SU-DHL-6 (cell line): ENCODE data around the gene TMC6.
A peak's percentile ranks its signal among the peaks of the same experiment; 100 is the strongest.
"Not testable (repeated sequence)": the region's sequence is repeated elsewhere in the genome, so short reads cannot be mapped to it uniquely, and the experiment has no call there.

Source experiments
- H2AFZ ChIP-seq: fragments of 200-600 bp; sonication (generic); 2 replicates; pipeline ENCODE4 v1.6.1; 2014; ENCODE audit warnings: low read depth, mild to moderate bottlenecking, moderate library complexity, mixed read lengths, antibody characterized with exemption, low read length; ENCODE audit not compliant: severe bottlenecking
- H3F3A ChIP-seq: fragments of 200-600 bp; shearing (Covaris generic); 2 replicates; pipeline ENCODE4 v1.6.0; 2016; ENCODE audit warnings: antibody characterized with exemption, mild to moderate bottlenecking; ENCODE audit not compliant: insufficient read depth
- H3K27ac ChIP-seq: fragments of 200-600 bp; sonication (generic); 2 replicates; pipeline ENCODE4 v1.5.1; 2016; ENCODE audit warnings: low read depth, mild to moderate bottlenecking, low read length, moderate library complexity, mixed read lengths
- H3K27me3 ChIP-seq: fragments of 200-600 bp; sonication (generic), shearing (Covaris generic); 2 replicates; pipeline ENCODE4 v1.6.0; 2014; ENCODE audit warnings: mild to moderate bottlenecking, low read length
- H3K36me3 ChIP-seq: fragments of 200-600 bp; sonication (generic); 2 replicates; pipeline ENCODE4 v1.6.1; 2014; ENCODE audit warnings: mild to moderate bottlenecking, low read length, mixed read lengths
- H3K4me2 ChIP-seq: fragments of 300-600, 200-600 bp; shearing (Covaris generic), sonication (generic); 2 replicates; pipeline ENCODE4 v1.6.0; 2014; ENCODE audit warnings: low read length, low read depth, mild to moderate bottlenecking; ENCODE audit not compliant: poor library complexity, severe bottlenecking
- H3K4me3 ChIP-seq: fragments of 200-600 bp; sonication (generic); 2 replicates; pipeline ENCODE4 v1.5.1; 2014; ENCODE audit warnings: antibody characterized with exemption, low read length, mild to moderate bottlenecking, mixed read lengths; ENCODE audit not compliant: insufficient read depth, poor library complexity, severe bottlenecking
- H3K79me2 ChIP-seq: fragments of 200-600 bp; sonication (generic); 2 replicates; pipeline ENCODE4 v1.6.1; 2014; ENCODE audit warnings: mild to moderate bottlenecking, low read length, moderate library complexity; ENCODE audit not compliant: insufficient read depth
- H3K9ac ChIP-seq: fragments of 200-600 bp; sonication (generic); 2 replicates; pipeline ENCODE4 v1.7.0; 2014; ENCODE audit warnings: mild to moderate bottlenecking, low read length
- H3K9me2 ChIP-seq: fragments of 200-600 bp; sonication (generic); replicated peaks from 2 replicates; pipeline ENCODE4 v1.6.1; 2014; ENCODE audit warnings: low read length; ENCODE audit not compliant: insufficient read depth
- H3K9me3 ChIP-seq: fragments of 200-600 bp; sonication (generic); 2 replicates; pipeline ENCODE4 v1.6.1; 2014; ENCODE audit warnings: low read length, mixed read lengths; ENCODE audit not compliant: insufficient read depth
- H4K20me1 ChIP-seq: fragments of 200-600 bp; sonication (generic); 2 replicates; pipeline ENCODE4 v1.6.1; 2014; ENCODE audit warnings: low read depth, mild to moderate bottlenecking, antibody characterized with exemption, low read length, moderate library complexity, mixed read lengths
- CTCF ChIP-seq: fragments of 200-600 bp; sonication (generic); IDR thresholded peaks from one replicate; pipeline ENCODE4 v1.5.1; 2017; ENCODE audit warnings: antibody characterized with exemption, mild to moderate bottlenecking, low read length, moderate library complexity; ENCODE audit not compliant: insufficient read depth, poor library complexity, severe bottlenecking
- EZH2phosphoT487 ChIP-seq: fragments of 200-600 bp; sonication (generic), shearing (Covaris generic); conservative IDR thresholded peaks from 2 replicates; pipeline ENCODE4 v1.6.1; 2018; ENCODE audit warnings: mild to moderate bottlenecking, antibody characterized with exemption, low read length, moderate library complexity, mixed read lengths

Gene TMC6

GRCh38 chr17:78172249-78173051 is 43.9 kb upstream of the TMC6 start:
- Histone ChIP-seq H3K9me2 (no peaks in the 10 kb centered on the region), H3K9ac (no peak overlapping the region), H3K9me3 (no peaks in the 10 kb centered on the region), H3K27me3 (no peaks in the 10 kb centered on the region), H3K79me2 (peaks cover 31% of the 10 kb centered on the region), H3K4me3 (no peak overlapping the region), H3K36me3 (no peaks in the 10 kb centered on the region), H3F3A (peaks cover 56% of the 10 kb centered on the region), H4K20me1 (no peaks in the 10 kb centered on the region; the same call in 1 of the 2 replicates), H2AFZ (no peak overlapping the region), H3K4me2 (no peak overlapping the region), H3K27ac (peak overlapping the region; percentile 47)
- TF ChIP-seq CTCF (no peak), EZH2phosphoT487 (no peak)

- Histone ChIP-seq H3K27ac (peak overlapping the region; percentile 47; the same call in 1 of the 2 replicates), H3K79me2 (peaks cover 31% of the 10 kb centered on the region), H3F3A (peaks cover 55% of the 10 kb centered on the region)
- H3K9me2 ChIP-seq, H3K4me3 ChIP-seq, H4K20me1 ChIP-seq, H3K27me3 ChIP-seq, H2AFZ ChIP-seq, H3K36me3 ChIP-seq, H3K9ac ChIP-seq, H3K4me2 ChIP-seq, H3K9me3 ChIP-seq: not testable (repeated sequence)
Observed at GRCh38 chr17:78171591-78172248, 43.2 kb upstream of the TMC6 start.

- H2AFZ ChIP-seq = no peak overlapping the region
- H3K27ac ChIP-seq = peak overlapping the region; percentile 88
- peaks cover 31% of the 10 kb centered on the region for H3K79me2 ChIP-seq
- H3K27me3 ChIP-seq = no peaks in the 10 kb centered on the region
- no peaks in the 10 kb centered on the region for H3K9me3 ChIP-seq
- peaks cover 50% of the 10 kb centered on the region for H3F3A ChIP-seq
- no peaks in the 10 kb centered on the region for H3K9me2 ChIP-seq
- H3K9ac ChIP-seq = no peak overlapping the region; the same call in 1 of the 2 replicates
- TF ChIP-seq EZH2phosphoT487 (no peak), CTCF (no peak)
- H3K4me2 ChIP-seq = peak overlapping the region; percentile 79
- H4K20me1 ChIP-seq = no peaks in the 10 kb centered on the region; the same call in 1 of the 2 replicates
- no peaks in the 10 kb centered on the region for H3K36me3 ChIP-seq
- no peak overlapping the region for H3K4me3 ChIP-seq
Observed at GRCh38 chr17:78170692-78171590, 42.4 kb upstream of the TMC6 start.
